H1 (cell line): ENCODE results near the gene FAU. TPM values are rescaled to one million over a fixed set of nuclear protein-coding genes. Genes with fewer than 3 reads are reported as not detected.
A peak's percentile ranks its signal among the peaks of the same experiment; 100 is the strongest.

Experiments
- BRCA1 ChIP-seq: IDR thresholded peaks from 2 replicates; pipeline ENCODE4 v1.6.1; 2012; ENCODE audit warnings: low read depth, low read length, improper control_type of control experiment
- CHD1 ChIP-seq: IDR thresholded peaks from 2 replicates; pipeline ENCODE4 v1.6.1; 2012; ENCODE audit warnings: low read depth, low read length, improper control_type of control experiment
- EZH2 ChIP-seq: fragments of 200-600 bp; sonication (generic); IDR thresholded peaks from 2 replicates; pipeline ENCODE4 v1.7.1; 2012; ENCODE audit warnings: low read depth, mild to moderate bottlenecking, moderate library complexity, low read length, inconsistent platforms; ENCODE audit not compliant: severe bottlenecking
- GABPA ChIP-seq: IDR thresholded peaks from 2 replicates; pipeline ENCODE4 v1.6.1; 2011; ENCODE audit warnings: mild to moderate bottlenecking, low read length, moderate library complexity, borderline replicate concordance; ENCODE audit not compliant: insufficient read depth
- HDAC6 ChIP-seq: IDR thresholded peaks from one replicate; pipeline ENCODE4 v1.7.1; 2012; ENCODE audit warnings: low read depth, mild to moderate bottlenecking, inconsistent platforms, low read length, moderate library complexity
- JUN ChIP-seq: IDR thresholded peaks from 2 replicates; pipeline ENCODE4 v1.6.1; 2011; ENCODE audit warnings: low read depth, mild to moderate bottlenecking, improper control_type of control experiment, low read length
- JUND ChIP-seq: IDR thresholded peaks from 2 replicates; pipeline ENCODE4 v1.6.1; 2011; ENCODE audit warnings: mild to moderate bottlenecking, improper control_type of control experiment, low read length
- KDM5A ChIP-seq: fragments of 200-600 bp; IDR thresholded peaks from 2 replicates; pipeline ENCODE4 v1.7.1; 2012; ENCODE audit warnings: mild to moderate bottlenecking, low read length, inconsistent platforms, mixed read lengths
- SAP30 ChIP-seq: fragments of 300-600 bp; sonication (generic); IDR thresholded peaks from 2 replicates; pipeline ENCODE4 v1.7.1; 2012; ENCODE audit warnings: low read length, moderate library complexity, mild to moderate bottlenecking, inconsistent platforms; ENCODE audit not compliant: insufficient read depth, insufficient replicate concordance
- SIRT6 ChIP-seq: IDR thresholded peaks from one replicate; pipeline ENCODE4 v1.7.1; 2012; ENCODE audit warnings: low read length, inconsistent platforms
- TAF7 ChIP-seq: optimal IDR thresholded peaks from 2 replicates; pipeline ENCODE3; 2011; ENCODE audit warnings: low read depth, mild to moderate bottlenecking, inconsistent platforms, low read length, moderate library complexity, borderline replicate concordance
- ZNF274 ChIP-seq: IDR thresholded peaks from 2 replicates; pipeline ENCODE4 v1.7.0; 2012; ENCODE audit warnings: low read length, borderline replicate concordance; ENCODE audit errors: extremely low read depth
- polyA plus RNA-seq, 7 experiments: library from polyadenylated mRNA; depleted of rRNA in 3 of 7; stranded (reverse) in 5 of 7; unstranded in 2 of 7; fragments of >200 nt in 5 of 7; fragments of 200-250 nt in 2 of 7; gene quantifications; 1 replicate in 5 of 7; 2 replicates in 1 of 7; 4 replicates in 1 of 7; pipeline versions ENCODE4 v1.2.1 to v1.2.3, GENCODE V29; 2011 to 2013; ENCODE audit warnings: missing spikeins in 2 of 7, mixed read lengths in 2 of 7
- total RNA-seq: library from RNA; stranded (reverse); fragmentation: NEBNext Ultra II Directional; extraction: Animal tissue kit (Norgen Biotek cat#: 25700); gene quantifications from 2 replicates; pipeline ENCODE4 v1.2.1, GENCODE V29; 2021
- TF ChIP-seq, protein P1 (sequence below): IDR thresholded peaks from 2 replicates; pipeline ENCODE4 v1.6.1; 2012; ENCODE audit warnings: inconsistent platforms
- TF ChIP-seq, protein P2 (sequence below): IDR thresholded peaks from 2 replicates; pipeline ENCODE4 v1.6.1; 2011; ENCODE audit warnings: low read length, improper control_type of control experiment

The FAU gene
- total and polyA plus RNA-seq, 2 of the 8 experiments (the other 6 are each of a cell fraction or from before 2014, with no cell fraction given), result 826 to 896 TPM

DNA sequence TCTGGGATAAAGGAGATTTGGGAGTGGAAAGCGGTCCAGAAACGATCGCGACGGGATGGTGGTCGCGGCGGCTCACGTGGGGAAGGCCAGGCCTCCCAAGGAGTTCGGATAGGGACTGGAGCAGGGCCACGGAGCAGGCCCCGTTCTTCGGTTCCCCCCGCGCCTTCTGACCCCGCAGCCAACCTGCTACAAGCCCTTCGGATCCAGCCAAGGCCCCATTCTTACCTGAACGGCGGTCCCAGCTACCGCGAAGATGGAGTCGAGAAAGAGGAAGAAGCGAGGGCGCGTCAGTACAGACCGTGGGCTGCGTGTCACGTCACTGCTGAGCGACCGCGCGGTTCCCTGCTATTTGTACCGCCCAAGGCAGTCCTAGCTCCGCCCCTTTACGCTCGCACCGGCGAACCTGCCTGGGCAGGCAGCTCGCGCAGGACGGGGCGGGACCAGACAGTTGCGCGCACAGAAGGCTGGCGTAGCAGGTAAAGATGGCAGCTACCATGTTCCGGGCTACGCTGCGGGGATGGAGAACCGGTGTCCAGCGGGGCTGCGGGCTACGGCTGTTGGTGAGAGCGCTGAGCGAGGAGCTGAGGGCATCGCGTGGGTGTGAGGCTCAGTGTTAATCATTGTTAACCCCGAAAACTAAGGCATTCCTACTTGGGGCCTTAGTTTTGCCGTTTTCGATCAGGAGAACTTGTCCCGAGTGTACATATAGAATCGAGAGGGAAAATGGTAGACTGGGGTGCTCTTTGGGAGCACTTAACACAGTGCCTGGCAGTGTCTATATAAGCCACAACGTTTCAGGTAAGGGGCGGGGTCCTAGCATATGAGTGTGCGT lies at the start of gene FAU, which contains the start of gene MRPL49 (continued):
- TF ChIP-seq, protein P1, sequence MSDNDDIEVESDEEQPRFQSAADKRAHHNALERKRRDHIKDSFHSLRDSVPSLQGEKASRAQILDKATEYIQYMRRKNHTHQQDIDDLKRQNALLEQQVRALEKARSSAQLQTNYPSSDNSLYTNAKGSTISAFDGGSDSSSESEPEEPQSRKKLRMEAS, result peak; percentile 46; the same call in 1 of the 2 replicates
- TF ChIP-seq JUN (no peak), TAF7 (peak; percentile 95), EZH2 (no peak), JUND (peak; percentile 15; the same call in 1 of the 2 replicates), SIRT6 (no peak), GABPA (no peak), ZNF274 (no peak), HDAC6 (no peak), BRCA1 (peak; percentile 32; the same call in 1 of the 2 replicates), KDM5A (peak; percentile 89), CHD1 (no peak), SAP30 (no peak)
- TF ChIP-seq, protein P2, sequence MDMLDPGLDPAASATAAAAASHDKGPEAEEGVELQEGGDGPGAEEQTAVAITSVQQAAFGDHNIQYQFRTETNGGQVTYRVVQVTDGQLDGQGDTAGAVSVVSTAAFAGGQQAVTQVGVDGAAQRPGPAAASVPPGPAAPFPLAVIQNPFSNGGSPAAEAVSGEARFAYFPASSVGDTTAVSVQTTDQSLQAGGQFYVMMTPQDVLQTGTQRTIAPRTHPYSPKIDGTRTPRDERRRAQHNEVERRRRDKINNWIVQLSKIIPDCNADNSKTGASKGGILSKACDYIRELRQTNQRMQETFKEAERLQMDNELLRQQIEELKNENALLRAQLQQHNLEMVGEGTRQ, result no peak
- TF ChIP-seq, all 59 proteins: peak for 26
